Glutamatergic neuron (in vitro differentiated cells): ENCODE measurements around the gene DNMT3A. TPM values are rescaled to one million over a fixed set of nuclear protein-coding genes. Genes with fewer than 3 reads are reported as not detected.
A peak's percentile ranks its signal among the peaks of the same experiment; 100 is the strongest.

ENCODE experiments used
- DNase-seq: peaks from one replicate; pipeline ENCODE4 v3.0.0; 2022
- H3K27ac Mint-ChIP-seq: one replicate; pipeline ENCODE4 v1.8.0; 2020; ENCODE audit warnings: mild to moderate bottlenecking, mixed read lengths, inconsistent platforms; ENCODE audit not compliant: unreplicated experiment
- H3K27me3 Mint-ChIP-seq: one replicate; pipeline ENCODE4 v1.8.0; 2020; ENCODE audit warnings: mild to moderate bottlenecking, moderate library complexity, mixed read lengths, inconsistent platforms; ENCODE audit not compliant: unreplicated experiment
- H3K36me3 Mint-ChIP-seq: one replicate; pipeline ENCODE4 v1.8.0; 2020; ENCODE audit warnings: mild to moderate bottlenecking, mixed read lengths, inconsistent platforms; ENCODE audit not compliant: unreplicated experiment
- H3K4me1 Mint-ChIP-seq: one replicate; pipeline ENCODE4 v1.8.0; 2020; ENCODE audit warnings: mild to moderate bottlenecking, low read depth, mixed read lengths, inconsistent platforms; ENCODE audit not compliant: unreplicated experiment
- H3K4me3 Mint-ChIP-seq: one replicate; pipeline ENCODE4 v1.8.0; 2020; ENCODE audit warnings: mild to moderate bottlenecking, mixed read lengths, inconsistent platforms; ENCODE audit not compliant: unreplicated experiment
- H3K9me3 Mint-ChIP-seq: one replicate; pipeline ENCODE4 v1.8.0; 2020; ENCODE audit warnings: mild to moderate bottlenecking, moderate library complexity, mixed read lengths, inconsistent platforms; ENCODE audit not compliant: unreplicated experiment
- total RNA-seq: library from RNA; stranded (reverse); fragmentation: NEBNext Ultra II Directional; extraction: Animal tissue kit (Norgen Biotek cat#: 25700); gene quantifications from one replicate; pipeline ENCODE4 v1.2.1, GENCODE V29; 2021; ENCODE audit not compliant: unreplicated experiment
- TF ChIP-seq, protein P1 (sequence below): fragments of 200-600 bp; sonication (generic); IDR thresholded peaks from one replicate; pipeline ENCODE4 v1.5.0; 2021; ENCODE audit not compliant: partially characterized antibody, unreplicated experiment

Gene DNMT3A
- total RNA-seq, 1 donor from 2014 or later, result 175 TPM

DNA sequence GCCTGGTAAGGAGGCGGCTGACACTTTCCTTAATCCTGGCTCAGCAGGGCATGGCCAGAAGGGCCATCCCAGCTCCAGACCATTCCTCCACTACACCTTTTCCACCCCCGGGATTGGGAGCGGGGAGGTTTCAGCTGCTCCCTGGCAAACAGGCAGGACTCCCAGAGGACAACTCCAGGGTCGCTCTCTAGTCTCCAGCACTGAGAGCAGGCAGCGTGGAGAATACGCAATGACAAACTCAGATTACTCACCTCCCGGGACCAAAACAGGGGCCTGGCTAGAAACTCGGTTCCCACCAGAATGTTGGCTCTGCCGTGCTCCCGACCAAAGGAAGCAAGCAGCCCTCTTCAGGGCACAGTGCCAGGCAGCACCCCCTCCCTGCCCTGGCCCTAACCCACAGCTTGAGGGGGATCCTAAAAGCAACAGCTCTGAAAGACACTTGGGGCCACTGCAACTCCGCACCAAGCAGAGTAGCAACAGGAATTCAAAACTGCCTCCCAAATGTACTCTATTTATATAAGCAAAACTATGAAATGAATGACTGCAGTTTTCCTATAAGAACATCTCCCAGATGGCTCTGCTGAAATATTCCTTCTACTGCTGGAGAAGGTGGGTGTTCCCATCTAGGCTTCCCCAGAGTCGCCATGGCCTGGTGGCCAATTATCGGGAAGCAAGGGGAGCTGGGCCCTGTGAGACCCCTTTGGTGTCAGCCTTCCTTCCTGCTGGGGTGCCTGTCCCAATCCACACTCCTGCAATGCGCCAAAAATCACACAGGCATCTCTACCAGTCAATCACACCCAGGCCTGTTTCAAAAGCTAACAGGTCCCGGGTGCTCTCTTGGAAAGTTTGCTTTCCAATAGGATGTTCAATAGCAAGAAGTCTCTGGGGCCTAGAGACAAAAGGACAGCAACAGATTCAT, 112.2 kb downstream of the DNMT3A start:
- no peaks in the 10 kb centered on the region for H3K36me3 Mint-ChIP-seq
- peak overlapping the region; percentile 16 for H3K4me3 Mint-ChIP-seq

DNA sequence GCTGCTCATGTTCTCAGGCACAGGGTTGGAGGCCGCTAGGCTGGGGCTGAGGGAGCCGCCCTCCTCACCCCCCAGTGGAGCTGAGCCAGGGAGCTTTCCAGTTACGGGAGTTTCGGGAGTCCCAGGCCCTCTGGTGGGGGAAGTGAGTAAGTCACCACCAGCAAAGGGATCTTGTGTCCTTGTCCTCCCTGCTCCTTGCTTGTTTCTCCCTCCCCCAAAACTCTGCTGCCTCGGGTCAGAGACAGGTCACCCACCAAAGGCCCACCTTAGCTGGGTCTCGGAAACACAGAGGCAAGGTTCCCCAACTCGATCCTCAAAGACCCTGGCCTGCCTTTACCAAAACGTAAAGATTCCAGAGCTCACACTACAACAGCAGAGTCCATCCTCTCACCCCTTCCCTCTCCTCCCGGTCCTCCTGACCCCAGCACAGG, 112.9 kb downstream of the DNMT3A start:
- TF ChIP-seq, protein P1, sequence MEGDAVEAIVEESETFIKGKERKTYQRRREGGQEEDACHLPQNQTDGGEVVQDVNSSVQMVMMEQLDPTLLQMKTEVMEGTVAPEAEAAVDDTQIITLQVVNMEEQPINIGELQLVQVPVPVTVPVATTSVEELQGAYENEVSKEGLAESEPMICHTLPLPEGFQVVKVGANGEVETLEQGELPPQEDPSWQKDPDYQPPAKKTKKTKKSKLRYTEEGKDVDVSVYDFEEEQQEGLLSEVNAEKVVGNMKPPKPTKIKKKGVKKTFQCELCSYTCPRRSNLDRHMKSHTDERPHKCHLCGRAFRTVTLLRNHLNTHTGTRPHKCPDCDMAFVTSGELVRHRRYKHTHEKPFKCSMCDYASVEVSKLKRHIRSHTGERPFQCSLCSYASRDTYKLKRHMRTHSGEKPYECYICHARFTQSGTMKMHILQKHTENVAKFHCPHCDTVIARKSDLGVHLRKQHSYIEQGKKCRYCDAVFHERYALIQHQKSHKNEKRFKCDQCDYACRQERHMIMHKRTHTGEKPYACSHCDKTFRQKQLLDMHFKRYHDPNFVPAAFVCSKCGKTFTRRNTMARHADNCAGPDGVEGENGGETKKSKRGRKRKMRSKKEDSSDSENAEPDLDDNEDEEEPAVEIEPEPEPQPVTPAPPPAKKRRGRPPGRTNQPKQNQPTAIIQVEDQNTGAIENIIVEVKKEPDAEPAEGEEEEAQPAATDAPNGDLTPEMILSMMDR, result peak; percentile 82
- Mint-ChIP-seq H3K27ac (peak overlapping the region; percentile 73), H3K4me3 (no peak overlapping the region), H3K27me3 (peaks cover 7% of the 10 kb centered on the region), H3K4me1 (peaks cover 29% of the 10 kb centered on the region), H3K36me3 (no peaks in the 10 kb centered on the region), H3K9me3 (peaks cover 2% of the 10 kb centered on the region)
- DNase-seq, result peak; percentile 76

More for the DNA sequence above, 112.2 kb downstream of the DNMT3A start:
- peaks cover 2% of the 10 kb centered on the region for H3K9me3 Mint-ChIP-seq
- DNase-seq, result peak; percentile 39
- peaks cover 7% of the 10 kb centered on the region for H3K27me3 Mint-ChIP-seq
- TF ChIP-seq, protein P1, result no peak
- peaks cover 30% of the 10 kb centered on the region for H3K4me1 Mint-ChIP-seq
- peak overlapping the region; percentile 73 for H3K27ac Mint-ChIP-seq

DNA sequence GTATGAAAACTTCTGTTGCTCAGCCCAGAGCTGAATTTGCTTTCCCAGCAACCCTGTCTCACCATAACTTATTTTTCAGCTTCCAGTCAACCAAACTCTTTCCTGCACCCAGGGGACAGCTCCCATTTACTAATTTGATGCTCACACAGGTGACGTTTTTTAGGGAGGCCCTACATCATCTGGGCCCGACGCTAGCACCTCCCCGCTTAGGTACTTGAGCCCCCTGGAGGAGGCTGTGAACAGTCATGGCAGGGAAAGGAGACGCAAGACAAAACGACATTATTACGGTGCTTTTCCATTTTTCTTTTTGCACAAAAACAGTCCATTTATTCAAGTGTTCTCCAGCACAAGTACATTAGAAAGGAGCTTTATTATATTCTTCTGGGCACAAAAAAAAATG, 114.1 kb downstream of the DNMT3A start:
- no peaks in the 10 kb centered on the region for H3K36me3 Mint-ChIP-seq
- no peaks in the 10 kb centered on the region for H3K9me3 Mint-ChIP-seq
- H3K27me3 Mint-ChIP-seq, result peaks cover 7% of the 10 kb centered on the region
- peak overlapping the region; percentile 41 for H3K4me3 Mint-ChIP-seq
- peak overlapping the region; percentile 74 for H3K27ac Mint-ChIP-seq
- peaks cover 29% of the 10 kb centered on the region for H3K4me1 Mint-ChIP-seq
- no peak for DNase-seq
- TF ChIP-seq, protein P1, result no peak

DNA sequence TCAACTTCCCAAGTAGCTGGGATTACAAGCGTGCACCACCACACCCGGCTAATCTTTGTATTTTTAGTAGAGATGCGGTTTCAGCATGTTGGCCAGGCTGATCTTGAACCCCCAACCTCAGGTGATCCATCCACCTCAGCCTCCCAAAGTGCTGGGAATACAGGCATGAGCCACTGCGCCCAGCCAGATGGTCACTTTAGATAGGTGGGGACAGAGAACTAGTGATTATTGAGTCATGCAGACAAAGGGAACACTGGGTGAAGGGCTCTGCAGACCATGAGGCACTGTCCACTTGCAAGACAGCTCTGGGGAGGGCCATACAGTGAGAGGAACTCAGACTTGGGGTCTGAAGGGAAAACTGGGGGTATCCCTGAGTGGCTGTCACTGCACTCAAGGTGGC, 114.9 kb downstream of the DNMT3A start:
- no peak for DNase-seq
- H3K4me1 Mint-ChIP-seq, result peaks cover 26% of the 10 kb centered on the region
- peaks cover 7% of the 10 kb centered on the region for H3K27me3 Mint-ChIP-seq
- TF ChIP-seq, protein P1, result no peak
- no peaks in the 10 kb centered on the region for H3K36me3 Mint-ChIP-seq
- no peak overlapping the region for H3K4me3 Mint-ChIP-seq
- no peak overlapping the region for H3K27ac Mint-ChIP-seq
- no peaks in the 10 kb centered on the region for H3K9me3 Mint-ChIP-seq
